ENCODE data around the gene COL18A1. TPM values are rescaled to one million over a fixed set of nuclear protein-coding genes. Genes with fewer than 3 reads are reported as not detected.
A peak's percentile ranks its signal among the peaks of the same experiment; 100 is the strongest.

Gene COL18A1
- total RNA-seq, 1 donor from 2014 or later: 9.5 TPM

GRCh38 chr21:45449658-45450422 is 44.9 kb downstream of the COL18A1 start:
- Mint-ChIP-seq H3K4me1 (ENCODE audit: low read depth, unreplicated experiment) (peaks cover 4% of the 10 kb centered on the region), H3K27ac (ENCODE audit: unreplicated experiment) (no peak overlapping the region), H3K9me3 (ENCODE audit: unreplicated experiment) (peaks cover 1% of the 10 kb centered on the region), H3K4me3 (ENCODE audit: unreplicated experiment) (no peak overlapping the region), H3K27me3 (ENCODE audit: unreplicated experiment) (peaks cover 17% of the 10 kb centered on the region), H3K36me3 (ENCODE audit: unreplicated experiment) (peaks cover 6% of the 10 kb centered on the region)
- TF ChIP-seq, protein P1, sequence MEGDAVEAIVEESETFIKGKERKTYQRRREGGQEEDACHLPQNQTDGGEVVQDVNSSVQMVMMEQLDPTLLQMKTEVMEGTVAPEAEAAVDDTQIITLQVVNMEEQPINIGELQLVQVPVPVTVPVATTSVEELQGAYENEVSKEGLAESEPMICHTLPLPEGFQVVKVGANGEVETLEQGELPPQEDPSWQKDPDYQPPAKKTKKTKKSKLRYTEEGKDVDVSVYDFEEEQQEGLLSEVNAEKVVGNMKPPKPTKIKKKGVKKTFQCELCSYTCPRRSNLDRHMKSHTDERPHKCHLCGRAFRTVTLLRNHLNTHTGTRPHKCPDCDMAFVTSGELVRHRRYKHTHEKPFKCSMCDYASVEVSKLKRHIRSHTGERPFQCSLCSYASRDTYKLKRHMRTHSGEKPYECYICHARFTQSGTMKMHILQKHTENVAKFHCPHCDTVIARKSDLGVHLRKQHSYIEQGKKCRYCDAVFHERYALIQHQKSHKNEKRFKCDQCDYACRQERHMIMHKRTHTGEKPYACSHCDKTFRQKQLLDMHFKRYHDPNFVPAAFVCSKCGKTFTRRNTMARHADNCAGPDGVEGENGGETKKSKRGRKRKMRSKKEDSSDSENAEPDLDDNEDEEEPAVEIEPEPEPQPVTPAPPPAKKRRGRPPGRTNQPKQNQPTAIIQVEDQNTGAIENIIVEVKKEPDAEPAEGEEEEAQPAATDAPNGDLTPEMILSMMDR (IDR thresholded peaks at IDR 0.05; ENCODE audit: partially characterized antibody, unreplicated experiment): no peak
- peak; percentile 15 for DNase-seq

- TF ChIP-seq, protein P1 (IDR thresholded peaks at IDR 0.05; ENCODE audit: partially characterized antibody, unreplicated experiment): no peak
- no peaks in the 10 kb centered on the region for H3K36me3 Mint-ChIP-seq (ENCODE audit: unreplicated experiment)
- no peak overlapping the region for H3K27ac Mint-ChIP-seq (ENCODE audit: unreplicated experiment)
- H3K4me3 Mint-ChIP-seq (ENCODE audit: unreplicated experiment): no peak overlapping the region
- H3K4me1 Mint-ChIP-seq (ENCODE audit: low read depth, unreplicated experiment): peaks cover 4% of the 10 kb centered on the region
- no peak for DNase-seq
- H3K27me3 Mint-ChIP-seq (ENCODE audit: unreplicated experiment): peaks cover 15% of the 10 kb centered on the region
- H3K9me3 Mint-ChIP-seq (ENCODE audit: unreplicated experiment): peaks cover 1% of the 10 kb centered on the region
These were observed 45.6 kb downstream of the COL18A1 start for GRCh38 chr21:45450423-45451090.

- Mint-ChIP-seq H3K27ac (ENCODE audit: unreplicated experiment) (no peak overlapping the region), H3K9me3 (ENCODE audit: unreplicated experiment) (peaks cover 1% of the 10 kb centered on the region), H3K27me3 (ENCODE audit: unreplicated experiment) (peaks cover 15% of the 10 kb centered on the region), H3K4me3 (ENCODE audit: unreplicated experiment) (no peak overlapping the region), H3K4me1 (ENCODE audit: low read depth, unreplicated experiment) (peaks cover 4% of the 10 kb centered on the region), H3K36me3 (ENCODE audit: unreplicated experiment) (no peaks in the 10 kb centered on the region)
- peak; percentile 10 for DNase-seq
- TF ChIP-seq, protein P1 (IDR thresholded peaks at IDR 0.05; ENCODE audit: partially characterized antibody, unreplicated experiment): no peak
These were observed 46.3 kb downstream of the COL18A1 start for GRCh38 chr21:45451091-45451740.

DNA sequence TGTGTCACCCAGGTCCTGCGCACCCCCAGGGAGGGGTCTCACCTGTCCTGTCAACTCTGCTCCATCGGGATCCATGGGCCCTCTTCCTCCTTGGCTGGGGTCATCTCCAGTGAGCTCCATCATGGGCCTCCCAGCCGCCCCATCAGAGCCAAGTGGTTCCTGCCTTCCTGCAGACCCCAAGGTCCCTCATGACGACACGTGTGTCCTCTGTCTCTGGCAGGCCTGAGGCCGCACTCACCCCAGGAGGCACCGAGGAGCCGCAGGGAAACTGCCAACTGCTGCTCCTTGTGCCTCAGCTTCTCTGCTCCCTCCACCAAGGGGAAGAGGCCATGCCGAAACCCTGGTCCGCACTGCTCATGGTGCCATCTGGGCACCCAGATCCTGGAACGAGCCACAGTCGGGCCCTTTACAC is 46.8 kb downstream of the COL18A1 start:
- DNase-seq: peak; percentile 9
- Mint-ChIP-seq H3K9me3 (ENCODE audit: unreplicated experiment) (peaks cover 1% of the 10 kb centered on the region), H3K27ac (ENCODE audit: unreplicated experiment) (no peak overlapping the region), H3K4me1 (ENCODE audit: low read depth, unreplicated experiment) (peaks cover 4% of the 10 kb centered on the region), H3K36me3 (ENCODE audit: unreplicated experiment) (no peaks in the 10 kb centered on the region), H3K27me3 (ENCODE audit: unreplicated experiment) (peaks cover 15% of the 10 kb centered on the region), H3K4me3 (ENCODE audit: unreplicated experiment) (no peak overlapping the region)
- TF ChIP-seq, protein P1 (IDR thresholded peaks at IDR 0.05; ENCODE audit: partially characterized antibody, unreplicated experiment): no peak
